Activated naive CD8-positive, alpha-beta T cell treated with anti-CD3 and anti-CD28 coated beads, Interleukin-2, amount 10 ng/mL, durations not matched to agents 7 days and 5 days (primary cell): ENCODE data around the gene COLGALT1. TPM values are rescaled to one million over a fixed set of nuclear protein-coding genes. Genes with fewer than 3 reads are reported as not detected.
A peak's percentile ranks its signal among the peaks of the same experiment; 100 is the strongest.
"Not testable (repeated sequence)": the region's sequence is repeated elsewhere in the genome, so short reads cannot be mapped to it uniquely, and the experiment has no call there.

Experiments used
- ATAC-seq: fragments of 150-1000 bp; cut with Tn5 transposase; one replicate; pipeline ENCODE4 v1.10.0; 2021; ENCODE audit warnings: low read depth, moderate library complexity
- POLR2A ChIA-PET: fragments of 350-600 bp; sonication (Branson Sonifier 250); formaldehyde crosslinking; loops from one replicate; lab custom pipeline; 2021; ENCODE audit warnings: antibody characterized with exemption; lab: Charles Lee
- DNase-seq: peaks from one replicate; pipeline ENCODE4 v3.0.0; 2021
- H3K27ac Mint-ChIP-seq: one replicate; pipeline ENCODE4 v1.8.0; 2022; ENCODE audit warnings: mild to moderate bottlenecking, mixed read lengths
- H3K27me3 Mint-ChIP-seq: one replicate; pipeline ENCODE4 v1.8.0; 2022; ENCODE audit warnings: mild to moderate bottlenecking, moderate library complexity, mixed read lengths
- H3K36me3 Mint-ChIP-seq: one replicate; pipeline ENCODE4 v1.8.0; 2021; ENCODE audit warnings: mild to moderate bottlenecking, mixed read lengths
- H3K4me1 Mint-ChIP-seq: one replicate; pipeline ENCODE4 v1.8.0; 2021; ENCODE audit warnings: mixed read lengths
- H3K4me3 Mint-ChIP-seq: one replicate; pipeline ENCODE4 v1.8.0; 2022; ENCODE audit warnings: mild to moderate bottlenecking, moderate library complexity, mixed read lengths
- H3K9me3 Mint-ChIP-seq: one replicate; pipeline ENCODE4 v1.8.0; 2021; ENCODE audit warnings: mixed read lengths
- total RNA-seq, 2 experiments: library from RNA; stranded (reverse); gene quantifications; one replicate each; pipeline ENCODE4 v1.2.3, GENCODE V29; 2021

The COLGALT1 gene
- total RNA-seq, 2 experiments from 2014 or later, result 63.3 to 68.4 TPM

DNA sequence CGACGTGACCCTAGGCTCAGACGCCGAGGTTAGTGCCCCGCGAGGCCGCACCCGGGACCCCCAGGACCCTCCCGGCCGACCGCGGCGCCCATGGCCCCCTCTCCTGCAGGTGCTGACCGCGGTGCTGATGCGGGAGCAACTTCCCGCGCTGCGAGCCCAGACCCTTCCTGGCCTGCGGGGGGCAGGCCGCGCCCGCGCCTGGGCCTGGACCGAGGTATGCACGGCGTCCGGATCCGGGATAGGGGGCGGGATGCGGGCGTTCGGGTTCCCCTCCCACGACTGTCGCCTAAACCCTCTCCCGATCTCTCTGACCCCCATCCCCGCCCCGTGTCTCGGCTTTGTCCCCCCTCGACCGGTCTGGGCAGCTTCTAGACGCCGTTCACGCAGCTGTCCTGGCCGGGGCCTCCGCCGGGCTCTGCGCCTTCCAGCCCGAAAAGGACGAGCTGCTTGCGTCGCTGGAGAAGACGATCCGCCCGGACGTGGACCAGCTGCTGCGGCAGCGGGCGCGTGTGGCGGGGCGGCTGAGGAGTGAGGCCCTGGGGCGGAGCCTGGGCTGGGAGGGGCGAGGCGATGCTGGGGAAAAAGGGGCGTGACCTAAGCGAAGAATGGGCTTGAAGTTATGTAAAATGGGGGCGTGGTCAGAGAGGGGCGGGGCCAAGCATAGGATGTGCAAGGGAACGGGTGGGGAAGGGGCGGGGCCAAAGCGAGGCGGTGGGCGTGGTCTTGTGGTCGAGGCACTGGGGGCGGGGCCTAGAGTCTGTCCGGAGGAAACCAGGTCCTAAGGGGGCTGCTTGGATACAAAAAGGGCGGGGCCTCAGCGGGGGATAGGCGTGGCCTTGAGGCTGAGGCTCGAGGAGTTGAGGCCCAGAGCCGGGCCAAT is 16.0 kb upstream of the COLGALT1 start:
- H3K27me3 Mint-ChIP-seq, result peaks cover 16% of the 10 kb centered on the region
- DNase-seq (peak; percentile 97), ATAC-seq (peak; percentile 91)
- no peaks in the 10 kb centered on the region for H3K36me3 Mint-ChIP-seq
- no peaks in the 10 kb centered on the region for H3K9me3 Mint-ChIP-seq
- H3K4me1 Mint-ChIP-seq, result peaks cover 12% of the 10 kb centered on the region
- peak overlapping the region; percentile 83 for H3K4me3 Mint-ChIP-seq
- peak overlapping the region; percentile 79 for H3K27ac Mint-ChIP-seq
- POLR2A ChIA-PET, result interaction anchor here (1.0 to 1.8 kb wide), 2 partner anchors 16 to 17 kb away, joined by 4 to 8 read pairs; no protein-coding TSS in a partner anchor

GRCh38 chr19:17540174-17540573 is 15.3 kb upstream of the COLGALT1 start:
- POLR2A ChIA-PET, result interaction anchor here (0.9 to 1.8 kb wide), 2 partner anchors 13 to 17 kb away, joined by 3 to 8 read pairs; no protein-coding TSS in a partner anchor

GRCh38 chr19:17541184-17541759 is 14.2 kb upstream of the COLGALT1 start:
- ATAC-seq (no peak), DNase-seq (no peak)
- Mint-ChIP-seq H3K27me3 (peaks cover 16% of the 10 kb centered on the region), H3K4me3 (no peak overlapping the region), H3K4me1 (peaks cover 12% of the 10 kb centered on the region), H3K27ac (peak overlapping the region; percentile 25), H3K9me3 (no peaks in the 10 kb centered on the region), H3K36me3 (no peaks in the 10 kb centered on the region)
- POLR2A ChIA-PET, result interaction anchor here (0.9 kb wide), 1 partner anchor 12 kb away, joined by 3 read pairs; no protein-coding TSS in a partner anchor

More at GRCh38 chr19:17540174-17540573, 15.3 kb upstream of the COLGALT1 start:
- Mint-ChIP-seq H3K27me3 (peaks cover 16% of the 10 kb centered on the region), H3K9me3 (no peaks in the 10 kb centered on the region), H3K27ac (no peak overlapping the region), H3K4me3 (no peak overlapping the region), H3K4me1 (peaks cover 12% of the 10 kb centered on the region), H3K36me3 (no peaks in the 10 kb centered on the region)
- no peak for DNase-seq
- no peak for ATAC-seq

DNA sequence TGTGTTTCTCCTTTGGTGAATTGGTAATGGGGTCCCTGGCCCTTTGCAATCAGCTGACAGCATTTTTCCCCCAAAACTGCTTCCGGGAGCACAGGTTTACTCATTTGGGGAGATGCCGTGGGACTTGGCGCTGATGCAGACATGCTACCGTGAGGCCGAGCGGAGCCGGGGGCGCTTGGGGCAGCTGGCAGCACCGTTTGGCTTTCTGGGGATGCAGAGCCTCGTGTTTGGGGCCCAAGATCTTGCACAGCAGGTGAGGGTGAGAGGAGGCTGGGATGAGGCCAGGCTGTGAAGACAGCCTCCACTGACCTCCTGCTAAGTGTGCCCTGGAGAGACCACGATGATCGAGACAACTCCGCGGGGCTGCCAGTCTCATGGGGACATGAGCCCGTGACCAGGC is 13.4 kb upstream of the COLGALT1 start:
- Mint-ChIP-seq H3K36me3 (no peaks in the 10 kb centered on the region), H3K9me3 (no peaks in the 10 kb centered on the region), H3K27ac (no peak overlapping the region), H3K4me3 (no peak overlapping the region), H3K4me1 (peaks cover 12% of the 10 kb centered on the region), H3K27me3 (peaks cover 16% of the 10 kb centered on the region)
- DNase-seq (no peak), ATAC-seq (no peak)
- POLR2A ChIA-PET, result no interaction called here

DNA sequence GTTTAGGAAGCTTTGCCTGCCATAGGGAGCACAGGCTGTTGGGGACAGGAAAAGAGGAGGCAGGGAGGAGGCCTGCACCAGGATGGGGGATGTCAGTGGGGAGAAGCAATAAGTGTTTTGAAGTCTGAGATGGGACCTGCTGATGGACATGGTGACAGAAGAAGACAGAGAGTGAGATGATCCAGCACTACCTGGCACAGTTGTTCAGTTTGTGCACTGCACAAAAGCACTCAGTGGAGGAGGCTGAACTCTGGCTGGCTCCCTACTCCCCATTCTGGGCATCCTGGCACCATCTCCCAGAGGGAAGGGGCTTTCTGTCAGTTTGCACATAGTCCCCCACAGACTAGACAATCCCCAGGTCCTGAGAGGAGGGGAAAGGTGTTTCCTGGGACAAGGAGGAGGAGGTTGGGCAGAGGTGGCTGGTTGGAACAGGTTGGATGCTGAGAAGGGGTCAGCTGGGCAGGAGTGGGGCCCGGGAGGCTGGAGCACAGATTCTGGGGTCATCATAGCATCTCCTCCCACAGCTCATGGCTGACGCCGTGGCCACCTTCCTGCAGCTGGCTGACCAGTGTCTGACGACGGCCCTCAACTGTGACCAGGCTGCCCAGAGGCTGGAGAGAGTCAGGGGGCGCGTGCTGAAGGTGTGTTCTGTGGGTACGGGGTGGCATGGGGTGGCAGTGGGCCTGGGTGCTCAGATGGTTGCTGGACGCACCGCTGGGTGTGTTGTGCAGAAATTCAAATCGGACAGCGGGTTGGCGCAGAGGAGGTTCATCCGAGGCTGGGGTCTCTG is 12.5 kb upstream of the COLGALT1 start:
- Mint-ChIP-seq H3K27me3 (peaks cover 12% of the 10 kb centered on the region), H3K4me1 (peaks cover 14% of the 10 kb centered on the region), H3K9me3 (no peaks in the 10 kb centered on the region), H3K36me3 (no peaks in the 10 kb centered on the region), H3K27ac (no peak overlapping the region), H3K4me3 (no peak overlapping the region)
- POLR2A ChIA-PET, result no interaction called here
- DNase-seq (no peak), ATAC-seq (no peak)

DNA sequence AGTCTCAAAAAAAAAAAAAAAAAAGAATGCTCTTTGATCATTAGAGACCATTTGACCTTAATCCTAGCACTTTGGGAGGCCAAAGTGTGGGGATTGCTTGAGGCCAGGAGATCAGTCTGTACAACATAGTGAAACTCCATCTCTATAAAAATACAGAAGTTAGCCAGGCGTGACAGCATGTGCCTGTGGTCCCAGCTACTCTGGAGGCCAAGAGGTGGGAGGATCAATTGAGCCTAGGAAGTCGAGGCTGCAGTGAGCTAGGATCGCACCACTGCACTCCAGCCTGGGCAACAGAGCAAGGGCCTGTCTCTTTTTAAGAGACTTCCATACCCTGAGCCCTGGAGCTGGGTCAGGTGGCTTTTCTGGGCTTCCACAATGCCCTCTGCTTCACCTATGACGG is 11.5 kb upstream of the COLGALT1 start:
- no peaks in the 10 kb centered on the region for H3K36me3 Mint-ChIP-seq
- no peak for DNase-seq
- H3K4me1 Mint-ChIP-seq, result peaks cover 9% of the 10 kb centered on the region
- no peak overlapping the region for H3K27ac Mint-ChIP-seq
- no peak overlapping the region for H3K4me3 Mint-ChIP-seq
- no peak for ATAC-seq
- peaks cover 3% of the 10 kb centered on the region for H3K27me3 Mint-ChIP-seq
- H3K9me3 Mint-ChIP-seq, result no peaks in the 10 kb centered on the region
- POLR2A ChIA-PET, result interaction anchor here (0.7 kb wide), 1 partner anchor 247 kb away, joined by 3 read pairs; no protein-coding TSS in a partner anchor

GRCh38 chr19:17544418-17544817 is 11.0 kb upstream of the COLGALT1 start:
- H3K27ac Mint-ChIP-seq, result no peak overlapping the region
- H3K36me3 Mint-ChIP-seq, result no peaks in the 10 kb centered on the region
- DNase-seq (no peak), ATAC-seq (no peak)
- H3K4me1 Mint-ChIP-seq, result peaks cover 8% of the 10 kb centered on the region
- peaks cover 2% of the 10 kb centered on the region for H3K27me3 Mint-ChIP-seq
- H3K4me3 Mint-ChIP-seq, result no peak overlapping the region
- no peaks in the 10 kb centered on the region for H3K9me3 Mint-ChIP-seq
- POLR2A ChIA-PET, result interaction anchor here (0.7 kb wide), 1 partner anchor 247 kb away, joined by 3 read pairs; no protein-coding TSS in a partner anchor

- Mint-ChIP-seq H3K4me3 (no peak overlapping the region), H3K27ac (no peak overlapping the region), H3K36me3 (no peaks in the 10 kb centered on the region), H3K27me3 (no peaks in the 10 kb centered on the region), H3K9me3 (no peaks in the 10 kb centered on the region), H3K4me1 (peaks cover 3% of the 10 kb centered on the region)
- no peak for DNase-seq
- POLR2A ChIA-PET, result no interaction called here
- no peak for ATAC-seq
These were observed 7.3 kb upstream of the COLGALT1 start for GRCh38 chr19:17548145-17548544.

DNA sequence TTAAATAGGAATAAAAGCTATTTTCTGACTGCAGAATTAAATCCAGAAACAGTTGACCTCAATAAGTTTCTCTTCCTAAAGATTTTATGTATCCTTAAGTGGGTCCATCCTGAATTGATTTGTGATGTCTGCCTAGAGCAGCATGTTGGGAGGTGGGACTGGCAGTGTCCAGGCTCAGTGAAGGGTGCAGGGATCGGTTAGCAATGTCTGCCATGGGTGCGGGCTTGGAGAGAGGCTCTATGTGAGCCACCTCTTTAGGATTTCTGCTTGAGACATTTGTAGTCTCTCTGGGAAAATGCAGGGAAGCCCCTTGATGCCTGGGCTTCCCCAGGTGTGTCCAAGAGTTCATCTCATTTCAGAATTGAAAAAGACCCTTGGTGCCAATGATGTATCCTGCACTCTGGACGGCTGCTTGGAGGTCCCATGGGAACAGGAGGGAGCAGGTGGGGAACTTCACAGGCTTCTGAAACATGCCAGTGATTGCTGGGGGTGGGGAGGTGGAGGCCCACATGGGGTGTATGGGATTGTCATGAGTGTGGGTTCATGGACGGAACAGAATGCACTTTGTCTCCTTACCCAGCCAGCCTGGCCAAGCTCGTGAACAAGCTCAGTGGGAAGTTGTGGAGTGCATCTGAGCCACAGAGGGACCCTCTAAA is 6.2 kb upstream of the COLGALT1 start:
- no peak for ATAC-seq
- POLR2A ChIA-PET, result interaction anchor here (0.7 to 1.7 kb wide), 2 partner anchors 26 to 80 kb away, joined by 3 to 4 read pairs; no protein-coding TSS in a partner anchor
- Mint-ChIP-seq H3K4me1 (peaks cover 3% of the 10 kb centered on the region), H3K4me3 (no peak overlapping the region), H3K9me3 (no peaks in the 10 kb centered on the region), H3K27ac (no peak overlapping the region), H3K27me3 (no peaks in the 10 kb centered on the region), H3K36me3 (no peaks in the 10 kb centered on the region)
- no peak for DNase-seq

DNA sequence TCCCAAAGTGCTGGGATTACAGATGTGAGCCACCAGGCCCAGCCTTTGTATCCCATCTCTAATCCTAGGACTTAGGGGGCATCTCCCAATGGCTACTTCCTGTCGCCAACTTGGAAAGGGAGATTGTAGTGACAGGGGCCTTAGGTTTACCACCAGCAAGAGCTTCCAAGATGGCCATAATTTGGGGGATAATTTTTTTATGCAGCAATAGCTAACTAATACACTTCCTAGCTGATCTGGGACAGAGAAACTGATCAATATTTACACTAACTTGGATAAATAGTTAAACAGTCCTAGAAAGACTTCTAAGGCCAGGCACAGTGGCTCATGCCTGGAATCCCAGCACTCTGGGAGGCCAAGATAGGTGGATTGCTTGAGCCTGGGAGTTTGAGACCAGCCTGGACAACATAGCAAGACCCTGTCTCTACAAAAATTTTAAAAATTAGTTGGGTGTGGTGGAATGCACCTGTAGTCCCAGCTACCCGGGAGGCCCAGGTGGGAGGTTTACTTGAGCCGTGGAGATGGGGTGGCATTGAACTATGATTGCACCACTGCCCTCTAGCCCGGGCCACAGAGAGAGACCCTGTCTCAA is 5.3 kb upstream of the COLGALT1 start:
- Mint-ChIP-seq H3K4me3 (no peak overlapping the region), H3K9me3 (no peaks in the 10 kb centered on the region), H3K4me1 (peaks cover 7% of the 10 kb centered on the region), H3K27ac (no peak overlapping the region), H3K27me3 (no peaks in the 10 kb centered on the region), H3K36me3 (no peaks in the 10 kb centered on the region)
- POLR2A ChIA-PET, result interaction anchor here (0.7 to 1.7 kb wide), 2 partner anchors 27 to 81 kb away, joined by 3 to 4 read pairs; no protein-coding TSS in a partner anchor
- ATAC-seq (no peak), DNase-seq (no peak)

DNA sequence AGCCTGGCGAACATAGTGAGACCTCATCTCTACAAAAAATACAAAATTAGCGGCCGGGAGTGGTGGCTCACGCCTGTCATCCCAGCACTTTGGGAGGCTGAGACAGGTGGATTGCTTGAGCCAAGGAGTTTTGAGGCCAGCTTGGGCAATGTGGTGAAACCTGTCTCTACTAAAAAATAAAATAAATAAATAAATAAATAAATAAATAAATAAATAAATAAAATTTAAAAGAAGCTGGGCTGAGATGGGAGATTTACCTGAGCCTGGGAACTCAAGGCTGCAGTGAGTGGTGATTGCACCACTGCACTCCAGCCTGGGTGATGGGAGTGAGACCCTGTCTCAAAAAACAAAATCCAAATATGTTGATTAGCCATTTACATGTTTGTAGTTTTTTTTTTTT is 2.7 kb upstream of the COLGALT1 start:
- H3K9me3 Mint-ChIP-seq, DNase-seq, H3K27ac Mint-ChIP-seq, H3K27me3 Mint-ChIP-seq, H3K36me3 Mint-ChIP-seq, H3K4me3 Mint-ChIP-seq, ATAC-seq: not testable (repeated sequence)
- POLR2A ChIA-PET, result interaction anchor here (0.7 to 1.1 kb wide), 3 partner anchors 12 to 1853 kb away, joined by 3 to 4 read pairs (median 3); partner anchors contain the start of genes GATAD2A and PGLS
- H3K4me1 Mint-ChIP-seq, result peaks cover 14% of the 10 kb centered on the region

GRCh38 chr19:17553256-17553655 is 2.2 kb upstream of the COLGALT1 start:
- no peak for DNase-seq
- Mint-ChIP-seq H3K27ac (no peak overlapping the region), H3K36me3 (no peaks in the 10 kb centered on the region), H3K27me3 (no peaks in the 10 kb centered on the region), H3K4me1 (peaks cover 11% of the 10 kb centered on the region), H3K4me3 (no peak overlapping the region), H3K9me3 (no peaks in the 10 kb centered on the region)
- POLR2A ChIA-PET, result interaction anchor here (0.7 to 1.1 kb wide), 3 partner anchors 13 to 1852 kb away, joined by 3 to 4 read pairs (median 3); partner anchors contain the start of genes GATAD2A and PGLS
- no peak for ATAC-seq
